LNCaP clone FGC (cell line): Measurements from ENCODE around the gene CLEC4G.

Experiments used
- DNase-seq: peaks from one replicate; pipeline ENCODE4 v3.0.0-alpha.2; 2011; ENCODE audit warnings: low read depth
- H3K4me3 ChIP-seq: 2 replicates; pipeline ENCODE4 v1.5.1; 2011; ENCODE audit warnings: mild to moderate bottlenecking, low read depth, low read length, control low read depth
- CTCF ChIP-seq: IDR thresholded peaks from 2 replicates; pipeline ENCODE4 v1.5.1; 2012; ENCODE audit warnings: mild to moderate bottlenecking; ENCODE audit not compliant: control insufficient read depth, insufficient read depth; ENCODE audit errors: extremely low read depth

The CLEC4G gene

GRCh38 chr19:7685546-7686445 lies 46.1 kb downstream of the CLEC4G start:
- DNase-seq, result no peak
- TF ChIP-seq CTCF, result no peak
- H3K4me3 ChIP-seq, result no peak overlapping the region

GRCh38 chr19:7682175-7682855 lies 49.6 kb downstream of the CLEC4G start:
- DNase-seq, result no peak
- H3K4me3 ChIP-seq, result peak overlapping the region; percentile 85
- TF ChIP-seq CTCF, result no peak

- H3K4me3 ChIP-seq, result peak overlapping the region; percentile 85
- peak; percentile 69 for TF ChIP-seq CTCF
- DNase-seq, result no peak
Measured at GRCh38 chr19:7681340-7682174, 50.4 kb downstream of the CLEC4G start.

- peak within 1 kb of the TSS; percentile 85 for H3K4me3 ChIP-seq
- no peak for DNase-seq
- TF ChIP-seq CTCF, result peak; percentile 98
Measured at GRCh38 chr19:7680606-7681339, 51.1 kb downstream of the CLEC4G start, which contains the start of gene TRAPPC5. TRAPPC5 (plus strand) TSS chr19:7680833; CDS start chr19:7682254, 1,421 bp downstream.

- DNase-seq, result no peak
- H3K4me3 ChIP-seq, result peak overlapping the region; percentile 85
- TF ChIP-seq CTCF, result no peak
Measured at GRCh38 chr19:7679771-7680605, 51.9 kb downstream of the CLEC4G start.
